IPS DF 4.7 (cell line): ENCODE measurements around the gene MAS1L.

Experiments
- DNase-seq: peaks from one replicate; pipeline ENCODE4 v3.0.0-alpha.2; 2013; ENCODE audit warnings: low spot score; ENCODE audit errors: extremely low read depth

MAS1L gene

GRCh38 chr6:29510746-29511300 is 23.1 kb upstream of the MAS1L start:
- no peak for DNase-seq

DNA sequence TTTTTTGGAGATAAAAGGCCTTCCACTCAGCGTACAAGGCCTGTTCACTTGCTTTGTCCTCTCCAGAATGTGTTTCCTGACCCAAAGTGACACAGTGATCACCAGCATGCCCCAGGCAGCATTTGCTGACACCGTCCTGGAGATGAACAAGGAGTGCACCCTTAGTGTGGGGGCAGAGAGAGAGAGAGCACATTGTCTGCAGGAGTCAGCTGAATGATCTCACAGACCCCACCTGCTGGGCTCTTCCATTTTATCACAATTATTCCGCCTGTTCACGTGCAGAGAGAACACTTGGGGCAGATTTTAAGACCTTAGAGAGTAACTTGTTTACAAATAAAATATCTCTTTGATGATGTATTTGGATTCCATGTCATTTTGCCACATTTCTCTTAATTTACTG is 22.4 kb upstream of the MAS1L start:
- no peak for DNase-seq

- no peak for DNase-seq
Measured at GRCh38 chr6:29509711-29510110, 22.0 kb upstream of the MAS1L start.

GRCh38 chr6:29509239-29509638 is 21.5 kb upstream of the MAS1L start:
- no peak for DNase-seq

- DNase-seq = no peak
Measured at GRCh38 chr6:29507319-29507718, 19.6 kb upstream of the MAS1L start.

DNA sequence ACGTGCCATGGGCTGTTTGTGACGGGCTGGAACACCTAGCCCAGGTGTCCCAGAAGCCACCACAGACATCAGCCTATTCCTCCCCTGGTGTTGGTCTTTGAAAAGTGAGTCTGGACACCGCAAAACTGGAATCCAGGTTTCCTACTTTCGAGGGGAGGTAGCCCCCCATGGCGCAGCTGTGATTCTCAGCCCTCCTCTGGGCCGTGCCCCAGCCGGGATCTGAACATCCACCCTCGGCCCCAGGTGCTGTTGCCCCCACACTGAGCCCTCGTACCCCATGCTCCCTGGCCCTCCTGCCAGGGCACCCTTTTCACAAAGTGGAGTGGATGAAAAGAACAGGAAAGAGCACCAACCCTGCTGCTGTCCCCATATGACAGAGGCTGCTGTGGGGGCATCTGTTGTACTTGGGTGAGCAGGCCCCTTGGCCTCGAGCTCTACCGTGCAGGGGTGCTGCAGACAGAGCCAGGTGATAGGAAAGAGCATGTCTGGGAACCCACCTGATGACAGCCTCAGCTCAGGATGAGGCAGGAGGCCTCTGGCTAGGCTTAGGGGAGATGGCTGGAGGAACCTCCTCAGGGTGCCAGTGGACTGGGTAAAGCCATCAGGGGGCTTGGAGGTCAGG is 18.8 kb upstream of the MAS1L start:
- DNase-seq = no peak

GRCh38 chr6:29505808-29506207 is 18.1 kb upstream of the MAS1L start:
- no peak for DNase-seq

DNA sequence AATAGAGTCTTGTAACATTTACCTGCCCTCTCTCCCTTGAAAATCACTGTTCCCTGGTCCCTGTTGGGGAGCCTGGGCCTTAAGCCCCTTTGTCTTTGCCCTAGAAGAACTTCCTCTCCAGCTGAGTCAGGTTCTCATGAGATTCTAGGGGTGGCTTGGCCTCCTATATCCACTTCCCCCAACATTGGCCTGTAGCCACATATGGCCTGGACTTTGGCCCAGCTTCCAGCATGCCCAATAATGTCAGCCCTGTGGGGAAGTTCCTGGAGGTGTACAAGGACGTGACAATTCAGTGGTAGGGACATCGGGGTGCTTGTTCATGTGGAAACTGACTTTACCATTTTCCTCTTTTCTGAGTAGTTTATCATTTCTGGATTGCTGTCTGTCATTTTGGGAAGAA is 17.2 kb upstream of the MAS1L start:
- DNase-seq = no peak

DNA sequence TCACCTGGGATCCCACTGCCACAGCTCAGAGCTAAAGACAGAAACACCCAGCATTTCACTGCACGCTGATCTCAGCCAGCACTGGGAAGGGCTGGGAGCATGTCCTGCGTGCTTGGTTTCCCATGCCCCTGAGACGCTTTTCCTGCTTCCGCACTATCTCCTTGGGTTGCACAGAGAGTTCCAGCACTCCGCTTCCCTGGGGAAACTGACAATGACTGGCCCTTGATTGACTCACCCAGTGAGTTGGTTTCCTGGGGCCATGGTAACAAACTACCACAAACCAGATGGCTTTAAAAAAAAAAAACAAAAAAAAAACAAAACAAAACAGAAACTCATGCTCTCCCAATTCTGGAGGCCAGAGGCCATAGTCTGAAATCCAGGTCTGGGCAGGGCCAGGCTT is 14.8 kb upstream of the MAS1L start:
- no peak for DNase-seq

DNA sequence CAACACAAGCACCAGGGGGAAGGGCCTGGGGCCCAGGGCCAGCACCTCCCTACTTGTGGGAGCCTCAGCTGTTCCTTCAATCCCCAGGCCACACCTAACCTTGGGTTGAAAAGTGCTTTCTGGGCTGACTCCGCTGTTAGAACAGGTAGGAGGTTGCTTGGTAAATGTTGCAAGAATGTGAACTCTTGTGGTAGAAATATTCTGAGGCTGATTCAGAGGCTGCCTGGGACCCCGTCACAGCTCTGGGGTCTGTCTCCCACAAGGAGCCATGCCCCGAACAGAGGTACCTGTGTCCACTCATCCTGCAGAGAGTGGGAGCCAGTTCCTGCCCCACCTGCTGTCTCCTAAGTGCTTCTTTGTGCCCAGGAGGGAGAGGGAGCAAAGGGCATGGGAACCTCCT is 14.4 kb upstream of the MAS1L start:
- DNase-seq = no peak

DNA sequence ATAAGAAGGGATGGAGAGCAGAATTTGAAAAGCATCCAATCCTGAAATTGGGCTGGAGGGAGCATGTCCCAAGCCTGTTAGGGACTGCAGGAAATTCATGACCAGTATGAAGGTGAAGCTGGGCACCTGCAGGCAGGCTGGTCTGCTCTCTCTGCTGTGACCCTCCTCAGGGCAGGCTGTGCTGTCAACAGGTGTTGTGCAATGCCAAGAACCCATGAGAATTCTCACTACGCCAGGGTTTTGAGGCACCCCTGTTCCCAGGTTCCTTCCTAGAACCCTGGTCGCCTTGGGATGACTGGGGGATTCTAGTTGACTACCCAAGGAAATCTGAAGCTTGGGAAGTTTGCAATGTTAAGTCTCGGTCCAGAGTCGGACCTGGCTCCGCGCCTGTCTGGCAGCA is 13.3 kb upstream of the MAS1L start:
- no peak for DNase-seq

DNA sequence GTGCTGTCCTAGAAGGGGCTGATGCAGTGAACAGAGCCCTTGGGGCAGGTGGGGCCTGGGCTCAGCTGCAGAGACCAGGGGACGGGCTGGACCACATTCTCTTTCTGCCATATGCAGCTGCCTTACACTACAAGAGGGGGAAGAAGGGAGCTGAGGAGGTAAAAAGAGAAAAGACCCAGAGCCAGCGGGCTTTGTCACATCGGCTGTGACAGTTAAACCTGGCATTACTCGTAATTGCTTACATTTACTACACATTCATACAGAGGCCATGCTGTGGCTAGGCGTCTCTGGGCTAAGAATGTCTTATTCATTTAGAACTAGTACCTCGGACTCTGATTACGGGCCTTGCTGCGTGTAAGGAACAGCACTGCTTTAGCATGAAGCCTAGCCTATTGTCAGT is 12.8 kb upstream of the MAS1L start:
- DNase-seq = no peak

GRCh38 chr6:29499704-29500103 is 11.9 kb upstream of the MAS1L start:
- no peak for DNase-seq

- no peak for DNase-seq
Measured at GRCh38 chr6:29496961-29497360, 9.2 kb upstream of the MAS1L start.

DNA sequence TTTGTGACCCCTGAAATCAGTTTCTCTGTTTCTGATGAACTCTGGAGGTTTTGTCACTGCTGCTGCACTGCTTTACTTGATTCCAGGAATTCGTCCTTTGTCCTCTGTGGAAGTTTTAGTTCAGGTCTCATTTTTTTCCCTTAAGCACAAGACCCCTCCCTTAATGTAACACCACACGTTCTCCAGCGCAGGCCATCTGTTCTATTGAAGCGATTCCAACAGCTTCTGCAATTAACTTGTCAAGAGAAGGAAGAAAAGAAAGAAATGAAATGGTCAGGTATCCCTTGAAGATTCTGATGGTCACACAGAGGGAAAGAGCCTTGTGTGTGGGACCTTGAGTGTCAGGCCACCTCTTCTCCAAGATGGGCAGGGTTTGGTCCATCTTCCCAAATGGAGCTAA is 7.8 kb upstream of the MAS1L start:
- no peak for DNase-seq

GRCh38 chr6:29494131-29494530 is 6.4 kb upstream of the MAS1L start:
- no peak for DNase-seq

DNA sequence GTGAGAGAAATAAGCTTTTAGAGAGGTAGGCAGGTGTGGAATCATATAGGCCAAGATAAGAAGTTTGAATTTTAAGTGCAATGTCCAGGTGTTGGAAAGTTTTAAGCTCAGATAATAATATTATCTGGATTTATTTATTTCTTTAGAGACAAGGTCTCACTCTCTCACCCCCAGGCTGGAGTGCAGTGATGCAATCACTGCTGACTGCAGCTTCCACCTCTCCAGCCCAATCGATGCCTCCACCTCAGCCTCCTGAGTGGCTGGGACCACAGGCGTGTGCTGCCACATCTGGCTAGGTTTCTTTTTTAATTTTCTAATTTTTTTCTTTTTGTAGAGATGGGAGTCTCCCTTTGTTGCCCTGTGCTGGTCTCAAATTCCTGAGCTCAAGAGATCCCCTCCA is 5.5 kb upstream of the MAS1L start:
- DNase-seq = no peak

DNA sequence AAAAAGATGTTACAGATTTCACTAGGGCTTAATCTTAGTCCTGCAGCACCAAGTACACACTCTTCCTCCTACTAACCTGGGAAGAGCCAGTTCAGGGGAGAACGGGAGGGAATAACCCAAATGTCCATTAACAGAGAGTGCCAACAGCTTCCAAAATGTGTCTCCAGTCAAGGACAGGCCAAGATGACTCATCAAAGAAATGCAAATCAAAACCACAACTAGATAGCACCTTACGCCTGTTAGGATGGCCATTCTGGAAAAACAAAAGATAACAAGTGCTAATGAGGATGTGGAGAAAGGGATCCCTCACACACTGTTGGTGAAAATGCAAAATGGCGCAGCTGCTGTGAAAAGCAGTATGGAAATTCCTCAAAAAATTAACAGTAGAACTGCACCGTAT is 3.8 kb upstream of the MAS1L start:
- DNase-seq = no peak

- DNase-seq = no peak
Measured at GRCh38 chr6:29490552-29490951, 2.8 kb upstream of the MAS1L start.

DNA sequence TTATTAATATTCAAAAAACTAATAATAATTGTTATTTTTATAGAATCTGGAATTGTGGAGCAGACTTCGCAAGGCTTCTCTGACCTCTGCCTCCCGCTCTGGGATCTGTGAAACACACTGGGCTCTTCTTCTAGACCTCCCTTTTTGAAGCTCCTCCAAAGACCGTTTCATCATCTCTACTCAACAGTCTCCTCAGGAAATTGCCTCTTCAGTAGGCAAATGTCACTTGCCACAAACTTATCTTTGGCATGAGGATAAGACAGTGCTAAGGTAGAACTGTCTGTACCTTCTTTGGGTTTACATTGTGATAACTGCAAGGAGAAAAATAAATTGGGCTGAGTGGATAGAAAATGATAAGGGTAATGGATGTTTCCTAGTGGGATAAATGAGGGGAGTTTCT is 2.3 kb upstream of the MAS1L start:
- no peak for DNase-seq

DNA sequence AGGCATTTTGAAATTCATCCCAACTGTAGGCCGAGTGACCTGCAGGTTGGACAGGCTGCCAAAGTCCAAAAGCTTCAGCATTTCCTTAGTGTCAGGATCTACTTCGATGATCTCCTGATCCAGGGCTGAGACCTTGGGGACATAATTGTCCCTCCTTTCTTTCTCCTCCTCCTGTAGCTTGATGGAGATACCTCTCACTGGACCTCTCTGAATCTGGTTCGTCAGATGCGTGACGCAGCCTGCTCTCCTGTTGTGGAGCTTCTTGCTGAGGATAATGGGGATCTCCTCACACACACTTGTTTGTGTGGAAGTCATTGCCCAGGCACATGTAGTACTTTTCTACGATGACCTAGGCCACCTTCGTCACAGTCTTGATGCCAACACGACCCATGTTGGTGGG is 1.5 kb upstream of the MAS1L start:
- no peak for DNase-seq

DNA sequence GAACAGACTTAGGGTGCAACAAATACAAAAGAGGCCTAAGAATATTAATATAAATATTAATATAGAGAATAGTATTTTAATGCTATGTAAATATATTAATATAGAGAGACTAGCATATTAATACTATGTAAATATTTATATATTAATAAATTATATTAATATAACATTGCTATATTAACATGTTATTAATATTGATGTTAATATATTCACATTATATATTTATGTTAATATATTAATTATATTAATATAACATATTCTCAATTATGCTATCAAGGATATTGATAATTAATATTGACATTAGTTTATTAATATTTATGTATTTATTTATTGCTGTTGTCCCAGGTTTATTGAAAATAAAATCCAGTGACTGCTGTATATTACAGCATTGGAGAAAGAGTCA is 1.1 kb upstream of the MAS1L start:
- DNase-seq = no peak

DNA sequence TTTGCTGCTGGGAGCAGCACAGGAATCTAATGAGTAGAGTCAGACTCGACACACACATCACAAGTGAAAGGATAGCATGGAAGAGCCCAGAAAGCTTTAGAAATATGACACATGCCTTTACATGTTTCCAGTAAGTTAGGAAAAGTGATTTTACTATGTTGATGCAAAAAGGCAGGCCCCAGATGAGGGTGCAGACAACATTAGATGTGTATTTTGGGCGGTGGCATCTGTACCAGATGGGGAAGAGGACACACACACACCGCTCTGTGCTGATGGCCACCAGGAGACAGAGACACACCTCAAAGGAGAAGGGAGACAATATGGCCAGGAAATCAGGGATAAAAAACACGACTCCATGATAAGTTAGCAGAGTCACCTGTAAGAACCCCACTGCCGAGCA is 625 bp downstream of the MAS1L start:
- no peak for DNase-seq

- no peak for DNase-seq
Measured at GRCh38 chr6:29486577-29486976, 1.2 kb downstream of the MAS1L start.
